Activated CD4-positive, alpha-beta T cell treated with anti-CD3 and anti-CD28 coated beads for 24 hours (primary cell): ENCODE data around the gene MPZL1.
"Not testable (repeated sequence)": the region's sequence is repeated elsewhere in the genome, so short reads cannot be mapped to it uniquely, and the experiment has no call there.

Source experiments
- DNase-seq, 2 donors: peaks; one replicate each; pipeline ENCODE4 v3.0.0-alpha.2; 2020; ENCODE audit warnings: low read depth in 2 of 2

Gene MPZL1

DNA sequence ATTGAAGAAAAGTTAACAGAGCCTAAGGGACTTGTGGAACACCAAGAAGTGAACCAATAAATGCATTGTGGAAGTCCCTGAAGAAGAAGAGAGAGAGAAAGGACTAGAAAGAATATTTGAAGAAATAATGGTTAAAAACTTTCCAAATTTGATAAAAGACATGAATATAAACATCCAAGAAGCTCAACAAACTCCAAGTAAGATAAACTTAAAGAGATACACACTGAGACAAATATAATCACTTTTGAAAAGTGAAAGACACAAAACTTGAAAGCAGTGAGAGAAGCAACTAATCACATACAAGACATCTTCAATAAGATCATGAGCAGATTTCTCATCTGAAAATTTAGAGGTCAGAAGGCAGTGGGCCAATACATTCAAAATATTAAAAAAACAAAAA lies 91.2 kb downstream of the MPZL1 start:
- DNase-seq, result no peak

DNA sequence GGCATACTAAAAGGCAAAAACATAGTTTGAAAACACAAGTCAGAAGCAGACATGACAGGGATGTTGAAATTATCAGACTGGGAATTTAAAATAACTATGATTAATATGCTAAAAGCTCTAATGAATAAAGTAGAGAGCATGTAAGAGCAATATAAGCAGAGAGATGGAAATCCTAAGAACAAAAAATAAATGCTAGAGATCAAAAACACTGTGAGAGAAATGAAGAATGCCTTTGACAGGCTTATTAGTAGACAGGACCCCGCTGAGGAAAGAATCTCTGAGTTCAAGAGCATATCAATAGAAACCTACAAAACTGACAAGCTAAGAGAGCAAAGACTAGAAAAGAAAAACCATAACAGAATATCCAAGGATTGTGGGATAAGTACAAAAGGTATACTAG lies 93.9 kb downstream of the MPZL1 start:
- no peak for DNase-seq

GRCh38 chr1:167819849-167820683 lies 98.3 kb downstream of the MPZL1 start:
- DNase-seq, result no peak

GRCh38 chr1:167820684-167821355 lies 99.0 kb downstream of the MPZL1 start:
- no peak for DNase-seq

DNA sequence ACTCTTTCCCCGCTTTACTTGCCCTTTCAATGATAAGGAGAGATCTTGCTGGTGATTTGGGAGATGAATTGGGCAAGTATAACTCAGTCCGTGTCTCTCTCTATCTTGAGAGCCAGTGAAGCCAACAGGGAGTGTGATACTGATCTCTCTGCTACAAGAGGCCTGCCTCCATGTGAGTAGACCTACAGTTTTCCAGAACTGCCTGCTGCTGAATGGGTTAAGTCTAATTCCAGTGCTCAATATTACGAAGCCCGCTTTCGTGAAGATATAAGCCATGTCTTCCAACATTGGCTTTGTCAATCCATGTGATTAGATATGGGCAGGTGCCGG lies 99.5 kb downstream of the MPZL1 start:
- no peak for DNase-seq

GRCh38 chr1:167821969-167822685 lies 100.3 kb downstream of the MPZL1 start:
- DNase-seq, result no peak

DNA sequence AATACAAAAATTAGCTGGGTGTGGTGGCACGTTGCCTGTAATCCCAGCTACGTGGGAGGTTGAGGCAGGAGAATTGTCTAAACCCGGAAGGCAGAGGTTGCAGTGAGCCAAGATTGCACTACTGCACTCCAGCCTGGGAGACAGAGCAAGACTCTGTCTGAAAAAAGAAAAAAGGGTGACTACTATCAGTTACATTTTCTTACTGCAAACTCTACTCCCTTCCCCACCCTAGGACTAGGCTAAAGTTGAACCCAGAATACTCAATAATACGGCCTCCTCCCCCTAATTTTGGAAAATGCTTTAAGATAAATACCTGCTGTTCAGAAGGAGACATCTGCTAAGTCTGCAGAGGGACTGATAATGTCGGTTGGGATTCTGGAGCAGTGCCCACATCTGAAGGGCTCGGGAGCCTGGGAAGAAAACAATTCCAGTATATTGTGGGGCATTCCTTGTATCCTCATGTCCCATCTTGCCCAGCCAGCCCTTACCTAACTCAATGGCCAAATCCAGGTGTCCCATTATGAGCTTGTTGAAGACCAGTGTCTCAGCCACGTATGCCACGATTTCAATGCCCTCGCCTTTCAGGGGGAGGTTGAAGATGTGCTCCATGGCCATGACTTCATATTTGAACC lies 102.5 kb downstream of the MPZL1 start:
- no peak for DNase-seq

GRCh38 chr1:167825419-167826079 lies 103.8 kb downstream of the MPZL1 start:
- no peak for DNase-seq

GRCh38 chr1:167826127-167826526 lies 104.3 kb downstream of the MPZL1 start:
- DNase-seq, result no peak

GRCh38 chr1:167829868-167830267 lies 108.1 kb downstream of the MPZL1 start:
- no peak for DNase-seq

DNA sequence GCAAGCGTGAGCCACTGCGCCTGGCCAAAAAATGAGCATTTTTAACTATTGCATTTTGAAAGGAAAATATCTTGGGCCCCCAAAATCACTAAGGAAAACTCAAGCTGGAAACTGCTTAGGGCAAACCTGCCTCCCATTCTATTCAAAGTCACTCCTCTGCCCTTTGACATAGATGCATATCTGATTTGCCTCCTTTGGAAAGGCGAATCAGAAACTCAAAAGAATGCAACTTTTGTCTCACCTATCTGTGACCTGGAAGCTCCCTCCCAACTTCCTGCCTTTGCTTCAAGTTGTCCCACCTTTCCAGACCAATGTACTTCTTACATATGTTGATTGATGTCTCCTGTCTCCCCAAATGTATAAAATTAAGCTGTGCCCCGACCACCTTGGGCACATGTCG lies 108.9 kb downstream of the MPZL1 start:
- DNase-seq, result not testable (repeated sequence)

- no peak for DNase-seq
Measured at GRCh38 chr1:167832693-167833092, 110.9 kb downstream of the MPZL1 start.

DNA sequence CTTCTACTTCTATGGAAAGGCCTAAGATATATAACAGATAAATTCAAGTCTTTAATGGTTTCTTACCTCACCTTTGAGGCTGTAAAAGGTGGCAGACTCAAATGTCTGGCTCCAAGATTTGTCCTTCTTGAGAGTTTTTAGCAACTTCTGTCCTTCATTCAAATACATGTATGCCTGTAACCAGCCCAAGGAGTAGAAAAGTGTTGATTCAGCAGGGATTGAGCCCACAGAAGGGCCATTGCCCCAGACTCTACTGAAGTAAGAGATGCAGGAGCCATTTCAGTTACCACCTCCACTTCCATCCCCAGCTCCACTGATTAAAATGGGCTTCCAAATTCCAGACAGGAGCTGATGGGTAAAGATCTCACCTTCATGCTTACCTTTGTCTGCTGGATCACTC lies 112.1 kb downstream of the MPZL1 start:
- no peak for DNase-seq

GRCh38 chr1:167836197-167836596 lies 114.4 kb downstream of the MPZL1 start:
- DNase-seq, result no peak

DNA sequence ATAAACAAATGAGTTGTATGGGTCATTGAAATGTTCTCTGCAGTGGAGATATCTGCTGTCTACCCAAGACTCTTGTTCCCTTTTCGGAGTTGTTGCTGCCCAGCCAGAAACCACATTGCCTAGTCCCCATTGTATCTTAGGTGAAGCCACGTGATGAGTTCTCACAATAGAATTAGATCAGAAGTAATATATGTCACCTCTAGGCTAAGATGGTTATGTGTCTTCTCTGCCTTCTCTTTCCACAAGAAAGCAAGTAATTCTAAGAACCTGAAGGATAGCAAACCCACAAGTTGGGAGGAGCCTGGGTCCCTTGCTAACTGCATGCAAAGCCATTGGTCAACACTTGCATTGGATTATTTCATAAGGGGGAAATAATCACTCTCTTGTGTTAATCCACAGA lies 115.5 kb downstream of the MPZL1 start:
- DNase-seq, result no peak

DNA sequence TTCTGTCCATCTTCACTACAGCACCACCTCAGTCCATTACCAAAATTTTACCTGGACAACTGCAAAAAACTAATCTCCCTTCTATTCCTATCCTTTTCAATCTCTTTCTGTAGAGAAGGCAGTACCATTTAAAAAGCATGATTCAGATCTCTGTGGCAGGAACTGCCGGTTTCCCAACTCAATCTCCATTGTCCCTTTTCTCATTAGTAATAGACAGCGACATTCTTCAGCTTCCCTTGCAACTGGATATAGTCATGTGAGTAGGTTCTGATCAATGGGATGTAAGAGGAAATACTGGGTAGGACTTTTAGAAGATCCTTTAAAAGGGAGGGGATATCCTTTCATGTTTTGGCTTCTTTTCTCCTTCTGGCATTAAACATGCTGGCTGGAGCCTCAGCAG lies 117.2 kb downstream of the MPZL1 start:
- no peak for DNase-seq
